Liver (tissue), 9 donors: ENCODE data around the gene GRIN3A. TPM values are rescaled to one million over a fixed set of nuclear protein-coding genes. Genes with fewer than 3 reads are reported as not detected.

Experiments
- DNase-seq: peaks from one replicate; pipeline ENCODE4 v3.0.0-alpha.2; 2017; ENCODE audit warnings: low spot score
- H3K27ac ChIP-seq, 2 donors: one replicate each; pipeline ENCODE4 v1.7.0; 2013; ENCODE audit warnings: inconsistent platforms in 2 of 2, low read length in 2 of 2, control low read depth in 1 of 2, low read depth in 1 of 2, mild to moderate bottlenecking in 1 of 2
- H3K27me3 ChIP-seq, 4 donors: one replicate each; pipeline versions ENCODE4 v1.6.1 to v1.7.0; 2013; ENCODE audit warnings: low read length in 3 of 4, inconsistent platforms in 1 of 4, mild to moderate bottlenecking in 1 of 4, moderate library complexity in 1 of 4; ENCODE audit not compliant: control insufficient read depth in 4 of 4, insufficient read depth in 4 of 4
- H3K36me3 ChIP-seq, 4 donors: one replicate each; pipeline versions ENCODE4 v1.6.1 to v1.7.0; 2013; ENCODE audit warnings: low read length in 3 of 4, mild to moderate bottlenecking in 3 of 4, low read depth in 1 of 4, moderate library complexity in 1 of 4; ENCODE audit not compliant: control insufficient read depth in 4 of 4, insufficient read depth in 3 of 4
- H3K4me1 ChIP-seq, 4 donors: one replicate each; pipeline versions ENCODE4 v1.6.1 to v1.7.0; 2013; ENCODE audit warnings: low read length in 3 of 4, mild to moderate bottlenecking in 3 of 4, moderate library complexity in 1 of 4; ENCODE audit not compliant: control insufficient read depth in 4 of 4, insufficient read depth in 4 of 4
- H3K4me3 ChIP-seq, 3 donors: one replicate each; pipeline versions ENCODE4 v1.6.1 to v1.7.0; 2013; ENCODE audit warnings: low read length in 3 of 3, control low read depth in 1 of 3, low read depth in 1 of 3, mild to moderate bottlenecking in 1 of 3
- H3K9ac ChIP-seq, 2 donors: one replicate each; pipeline ENCODE4 v1.7.0; 2013; ENCODE audit warnings: low read length in 2 of 2, mild to moderate bottlenecking in 2 of 2, moderate library complexity in 2 of 2, control low read depth in 1 of 2, low read depth in 1 of 2
- H3K9me3 ChIP-seq, 4 donors: one replicate each; pipeline versions ENCODE4 v1.6.1 to v1.7.0; 2013; ENCODE audit warnings: low read length in 3 of 4; ENCODE audit not compliant: control insufficient read depth in 4 of 4
- EGR1 ChIP-seq, 2 donors: IDR thresholded peaks; 2 replicates each; pipeline ENCODE4 v1.6.1; 2016 to 2018; ENCODE audit warnings: antibody characterized with exemption in 2 of 2, low read depth in 2 of 2
- FOXA1 ChIP-seq: IDR thresholded peaks from 2 replicates; pipeline ENCODE4 v1.6.1; 2016; ENCODE audit warnings: antibody characterized with exemption
- FOXA2 ChIP-seq: IDR thresholded peaks from 2 replicates; pipeline ENCODE4 v1.6.1; 2016; ENCODE audit warnings: antibody characterized with exemption
- GABPA ChIP-seq, 2 donors: IDR thresholded peaks in 1 of 2; conservative IDR thresholded peaks in 1 of 2; 2 replicates each; pipeline ENCODE4 v1.6.1; 2016; ENCODE audit warnings: antibody characterized with exemption in 2 of 2, mild to moderate bottlenecking in 1 of 2, moderate library complexity in 1 of 2
- HNF4A ChIP-seq, 2 donors: conservative IDR thresholded peaks; 2 replicates each; pipeline ENCODE4 v1.6.1; 2016; ENCODE audit warnings: antibody characterized with exemption in 2 of 2, mild to moderate bottlenecking in 2 of 2
- HNF4G ChIP-seq: IDR thresholded peaks from 2 replicates; pipeline ENCODE4 v1.6.1; 2016; ENCODE audit warnings: antibody characterized with exemption
- JUND ChIP-seq, 2 donors: IDR thresholded peaks; 2 replicates each; pipeline ENCODE4 v1.6.1; 2016; ENCODE audit warnings: antibody characterized with exemption in 2 of 2
- NR2F2 ChIP-seq: IDR thresholded peaks from 2 replicates; pipeline ENCODE4 v1.6.1; 2016; ENCODE audit warnings: antibody characterized with exemption
- RAD21 ChIP-seq, 2 donors: IDR thresholded peaks; 2 replicates each; pipeline ENCODE4 v1.6.1; 2016; ENCODE audit warnings: antibody characterized with exemption in 2 of 2, mild to moderate bottlenecking in 2 of 2
- RXRA ChIP-seq, 2 donors: IDR thresholded peaks; 2 replicates each; pipeline ENCODE4 v1.6.1; 2017 to 2018; ENCODE audit warnings: antibody characterized with exemption in 2 of 2, mild to moderate bottlenecking in 1 of 2
- SP1 ChIP-seq: IDR thresholded peaks from 2 replicates; pipeline ENCODE4 v1.6.1; 2018; ENCODE audit warnings: antibody characterized with exemption, mild to moderate bottlenecking
- TAF1 ChIP-seq: conservative IDR thresholded peaks from 2 replicates; pipeline ENCODE4 v1.6.1; 2016; ENCODE audit warnings: antibody characterized with exemption, mild to moderate bottlenecking
- YY1 ChIP-seq: IDR thresholded peaks from 2 replicates; pipeline ENCODE4 v1.6.1; 2016; ENCODE audit warnings: antibody characterized with exemption, mild to moderate bottlenecking
- WGBS: extraction: QIAGEN DNeasy Blood & Tissue Kit; methylation state at CpG from one replicate; pipeline ENCODE4 v1.1.7; 2013; 5-methylcytosine and 5-hydroxymethylcytosine counted together
- polyA plus RNA-seq, 2 donors: library from polyadenylated mRNA; stranded (reverse) in 1 of 2; unstranded in 1 of 2; fragments of 200-250 nt in 1 of 2; fragments of >200 nt in 1 of 2; fragmentation: Nextera tagmentation in 1 of 2; extraction: Ambion mirVana in 1 of 2; gene quantifications; one replicate each; pipeline versions ENCODE4 v1.2.1 to v1.2.3, GENCODE V29; 2013 to 2015
- total RNA-seq, 2 donors: library from RNA; depleted of rRNA; stranded (reverse); fragments of >200 nt; gene quantifications; one replicate each; pipeline ENCODE4 v1.2.3, GENCODE V29; 2014
- TF ChIP-seq, protein P1 (sequence below): IDR thresholded peaks from 2 replicates; pipeline ENCODE4 v1.6.1; 2016; ENCODE audit warnings: antibody characterized with exemption
- TF ChIP-seq, protein P2 (sequence below): IDR thresholded peaks from 2 replicates; pipeline ENCODE4 v1.6.1; 2016; ENCODE audit warnings: antibody characterized with exemption, mild to moderate bottlenecking
- TF ChIP-seq, protein P3 (sequence below): IDR thresholded peaks from 2 replicates; pipeline ENCODE4 v1.6.1; 2016; ENCODE audit warnings: antibody characterized with exemption
- TF ChIP-seq, protein P4 (sequence below): IDR thresholded peaks from 2 replicates; pipeline ENCODE4 v1.6.1; 2016; ENCODE audit warnings: antibody characterized with exemption
- donor health status: healthy.
- donor health status: healthy.
- donor health status: healthy.
- donor health status: healthy.
- donor health status: healthy.

GRIN3A gene
- total and polyA plus RNA-seq, 4 donors = under 0.01 to 0.23 (median 0.09) TPM

DNA sequence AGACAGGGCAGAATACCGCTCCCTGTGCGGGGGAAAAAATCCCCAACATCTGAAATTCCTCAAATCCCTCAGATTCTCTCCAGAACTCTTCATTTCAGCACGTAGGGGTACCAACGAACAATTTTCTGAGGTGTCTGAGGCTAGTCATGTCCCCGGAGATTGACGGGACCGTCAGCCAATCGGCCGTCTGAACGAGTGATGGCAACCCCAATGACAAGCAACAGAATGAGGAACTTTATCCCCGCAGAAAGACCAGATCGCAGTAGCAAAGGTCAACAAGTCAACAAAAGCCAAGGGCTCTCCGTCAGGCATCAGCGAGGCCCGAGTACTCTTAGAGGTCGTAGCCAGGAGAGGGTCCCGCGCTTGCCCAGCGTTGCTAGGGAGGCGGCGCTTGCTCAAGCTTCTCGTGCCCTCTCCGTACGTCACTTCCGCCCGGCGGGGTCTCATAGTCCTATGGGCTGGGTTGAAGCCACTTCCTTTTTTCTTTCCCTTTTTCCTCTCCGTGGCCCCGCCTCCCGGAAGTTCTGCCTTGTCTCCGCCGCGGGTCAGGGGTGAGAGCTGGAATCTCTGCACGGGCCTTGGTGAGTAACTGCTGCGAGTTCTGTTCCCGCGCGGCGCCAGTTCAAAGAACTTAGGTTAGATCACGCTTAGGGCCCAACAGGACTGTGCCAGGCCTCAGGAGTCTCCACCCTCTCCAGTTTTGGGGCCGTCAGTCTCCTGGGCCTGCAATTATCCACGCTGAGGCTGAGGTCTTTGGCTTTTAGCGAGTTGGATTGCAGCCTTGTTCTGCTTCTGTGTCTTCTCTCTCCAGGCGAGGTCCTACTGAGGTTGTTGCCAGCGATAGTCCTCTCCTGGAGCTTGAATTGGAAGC is 204.9 kb downstream of the GRIN3A start, which contains the start of gene RNF20:
Gene RNF20, plus strand, starts transcription at position 520 of the 871 bp plus-strand sequence. CDS start 1,571 bp downstream, outside the sequence.
- peak within 1 kb of the TSS; percentile 79 to 97 for H3K27ac ChIP-seq
- H3K4me3 ChIP-seq = peak within 1 kb of the TSS; percentile 60 to 98 (median 90)
- H3K9me3 ChIP-seq = no peaks in the 10 kb centered on the region
- H3K27me3 ChIP-seq = no peaks in the 10 kb centered on the region
- WGBS = under 1% methylated on average over 45 of the region's 45 CpGs
- H3K36me3 ChIP-seq = peaks cover 0 to 8% (median 6%) of the 10 kb centered on the region in 4 donors
- H3K9ac ChIP-seq = peak within 1 kb of the TSS; percentile 90 to 97
- DNase-seq = peak; percentile 98
- peaks cover 0 to 10% (median 6%) of the 10 kb centered on the region in 4 donors for H3K4me1 ChIP-seq
- TF ChIP-seq YY1 (peak; percentile 83), SP1 (peak; percentile 79), HNF4A (conservative IDR thresholded peaks at IDR 0.05) (peak; percentile 52 to 57), GABPA (IDR thresholded peaks at IDR 0.05 in 1 of 2, conservative IDR thresholded peaks at IDR 0.05 in 1 of 2) (peak; percentile 95 to 98), FOXA1 (no peak), RXRA (IDR thresholded peaks at IDR 0.05) (peak; percentile 52 to 56), JUND (IDR thresholded peaks at IDR 0.05) (peak in 1 of 2 donors; percentile 34), NR2F2 (peak; percentile 96), HNF4G (no peak), EGR1 (IDR thresholded peaks at IDR 0.05; ENCODE audit: low read depth in 2 of 2) (peak; percentile 89 to 95), RAD21 (IDR thresholded peaks at IDR 0.05) (peak in 1 of 2 donors; percentile 21), FOXA2 (peak; percentile 5), TAF1 (no peak)
- TF ChIP-seq, protein P1, sequence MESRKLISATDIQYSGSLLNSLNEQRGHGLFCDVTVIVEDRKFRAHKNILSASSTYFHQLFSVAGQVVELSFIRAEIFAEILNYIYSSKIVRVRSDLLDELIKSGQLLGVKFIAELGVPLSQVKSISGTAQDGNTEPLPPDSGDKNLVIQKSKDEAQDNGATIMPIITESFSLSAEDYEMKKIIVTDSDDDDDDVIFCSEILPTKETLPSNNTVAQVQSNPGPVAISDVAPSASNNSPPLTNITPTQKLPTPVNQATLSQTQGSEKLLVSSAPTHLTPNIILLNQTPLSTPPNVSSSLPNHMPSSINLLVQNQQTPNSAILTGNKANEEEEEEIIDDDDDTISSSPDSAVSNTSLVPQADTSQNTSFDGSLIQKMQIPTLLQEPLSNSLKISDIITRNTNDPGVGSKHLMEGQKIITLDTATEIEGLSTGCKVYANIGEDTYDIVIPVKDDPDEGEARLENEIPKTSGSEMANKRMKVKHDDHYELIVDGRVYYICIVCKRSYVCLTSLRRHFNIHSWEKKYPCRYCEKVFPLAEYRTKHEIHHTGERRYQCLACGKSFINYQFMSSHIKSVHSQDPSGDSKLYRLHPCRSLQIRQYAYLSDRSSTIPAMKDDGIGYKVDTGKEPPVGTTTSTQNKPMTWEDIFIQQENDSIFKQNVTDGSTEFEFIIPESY = peak; percentile 44
- TF ChIP-seq, protein P2, sequence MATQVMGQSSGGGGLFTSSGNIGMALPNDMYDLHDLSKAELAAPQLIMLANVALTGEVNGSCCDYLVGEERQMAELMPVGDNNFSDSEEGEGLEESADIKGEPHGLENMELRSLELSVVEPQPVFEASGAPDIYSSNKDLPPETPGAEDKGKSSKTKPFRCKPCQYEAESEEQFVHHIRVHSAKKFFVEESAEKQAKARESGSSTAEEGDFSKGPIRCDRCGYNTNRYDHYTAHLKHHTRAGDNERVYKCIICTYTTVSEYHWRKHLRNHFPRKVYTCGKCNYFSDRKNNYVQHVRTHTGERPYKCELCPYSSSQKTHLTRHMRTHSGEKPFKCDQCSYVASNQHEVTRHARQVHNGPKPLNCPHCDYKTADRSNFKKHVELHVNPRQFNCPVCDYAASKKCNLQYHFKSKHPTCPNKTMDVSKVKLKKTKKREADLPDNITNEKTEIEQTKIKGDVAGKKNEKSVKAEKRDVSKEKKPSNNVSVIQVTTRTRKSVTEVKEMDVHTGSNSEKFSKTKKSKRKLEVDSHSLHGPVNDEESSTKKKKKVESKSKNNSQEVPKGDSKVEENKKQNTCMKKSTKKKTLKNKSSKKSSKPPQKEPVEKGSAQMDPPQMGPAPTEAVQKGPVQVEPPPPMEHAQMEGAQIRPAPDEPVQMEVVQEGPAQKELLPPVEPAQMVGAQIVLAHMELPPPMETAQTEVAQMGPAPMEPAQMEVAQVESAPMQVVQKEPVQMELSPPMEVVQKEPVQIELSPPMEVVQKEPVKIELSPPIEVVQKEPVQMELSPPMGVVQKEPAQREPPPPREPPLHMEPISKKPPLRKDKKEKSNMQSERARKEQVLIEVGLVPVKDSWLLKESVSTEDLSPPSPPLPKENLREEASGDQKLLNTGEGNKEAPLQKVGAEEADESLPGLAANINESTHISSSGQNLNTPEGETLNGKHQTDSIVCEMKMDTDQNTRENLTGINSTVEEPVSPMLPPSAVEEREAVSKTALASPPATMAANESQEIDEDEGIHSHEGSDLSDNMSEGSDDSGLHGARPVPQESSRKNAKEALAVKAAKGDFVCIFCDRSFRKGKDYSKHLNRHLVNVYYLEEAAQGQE = peak; percentile 86
- TF ChIP-seq, protein P3, sequence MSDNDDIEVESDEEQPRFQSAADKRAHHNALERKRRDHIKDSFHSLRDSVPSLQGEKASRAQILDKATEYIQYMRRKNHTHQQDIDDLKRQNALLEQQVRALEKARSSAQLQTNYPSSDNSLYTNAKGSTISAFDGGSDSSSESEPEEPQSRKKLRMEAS = peak; percentile 93
- TF ChIP-seq, protein P4, sequence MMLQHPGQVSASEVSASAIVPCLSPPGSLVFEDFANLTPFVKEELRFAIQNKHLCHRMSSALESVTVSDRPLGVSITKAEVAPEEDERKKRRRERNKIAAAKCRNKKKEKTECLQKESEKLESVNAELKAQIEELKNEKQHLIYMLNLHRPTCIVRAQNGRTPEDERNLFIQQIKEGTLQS = no peak
